IPS DF 6.9 (cell line): ENCODE data around the gene PLOD3.

ENCODE experiments used
- DNase-seq: peaks from one replicate; pipeline ENCODE4 v3.0.0-alpha.2; 2013; ENCODE audit warnings: low read depth, low spot score
- H3K27ac ChIP-seq: one replicate; pipeline ENCODE4 v1.5.1; 2013; ENCODE audit warnings: low read length, control low read depth
- H3K27me3 ChIP-seq: 2 replicates; pipeline ENCODE4 v1.6.1; 2013; ENCODE audit warnings: mild to moderate bottlenecking, low read length; ENCODE audit not compliant: control insufficient read depth, insufficient read depth
- H3K36me3 ChIP-seq: 2 replicates; pipeline ENCODE4 v1.6.1; 2013; ENCODE audit warnings: low read length; ENCODE audit not compliant: control insufficient read depth, insufficient read depth
- H3K4me1 ChIP-seq: 2 replicates; pipeline ENCODE4 v1.6.1; 2013; ENCODE audit warnings: low read length; ENCODE audit not compliant: control insufficient read depth, insufficient read depth
- H3K4me3 ChIP-seq: 2 replicates; pipeline ENCODE4 v1.5.1; 2013; ENCODE audit warnings: mild to moderate bottlenecking, low read length
- H3K9me3 ChIP-seq: 2 replicates; pipeline ENCODE4 v1.6.1; 2013; ENCODE audit warnings: low read length, inconsistent platforms; ENCODE audit not compliant: control insufficient read depth, insufficient read depth
- WGBS: extraction: QIAGEN DNeasy Blood & Tissue Kit; methylation state at CpG from one replicate; pipeline ENCODE4 v1.1.7; 2013; ENCODE audit warnings: mixed read lengths, missing lambda C conversion rate; ENCODE audit not compliant: insufficient read length, insufficient coverage; 5-methylcytosine and 5-hydroxymethylcytosine counted together

The PLOD3 gene

GRCh38 chr7:101179713-101180112 is 37.7 kb downstream of the PLOD3 start:
- Histone ChIP-seq H3K4me3 (peak overlapping the region; percentile 62; the same call in 1 of the 2 replicates), H3K27ac (no peak overlapping the region), H3K36me3 (peaks cover 3% of the 10 kb centered on the region; the same call in 1 of the 2 replicates), H3K9me3 (no peaks in the 10 kb centered on the region), H3K4me1 (peaks cover 3% of the 10 kb centered on the region; the same call in 1 of the 2 replicates), H3K27me3 (peaks cover 18% of the 10 kb centered on the region)
- DNase-seq, result no peak
- no CpG with 5 or more reads among the region's 27 CpGs for WGBS

GRCh38 chr7:101179117-101179516 is 38.3 kb downstream of the PLOD3 start:
- no CpG with 5 or more reads among the region's 20 CpGs for WGBS
- Histone ChIP-seq H3K4me3 (peak overlapping the region; percentile 62; the same call in 1 of the 2 replicates), H3K27me3 (peaks cover 18% of the 10 kb centered on the region), H3K4me1 (peaks cover 3% of the 10 kb centered on the region; the same call in 1 of the 2 replicates), H3K36me3 (peaks cover 3% of the 10 kb centered on the region; the same call in 1 of the 2 replicates), H3K27ac (no peak overlapping the region), H3K9me3 (no peaks in the 10 kb centered on the region)
- DNase-seq, result no peak

GRCh38 chr7:101177644-101178043 is 39.7 kb downstream of the PLOD3 start:
- no CpG with 5 or more reads among the region's 2 CpGs for WGBS
- H3K27ac ChIP-seq, result no peak overlapping the region
- no peaks in the 10 kb centered on the region for H3K9me3 ChIP-seq
- H3K27me3 ChIP-seq, result peaks cover 29% of the 10 kb centered on the region
- H3K4me3 ChIP-seq, result no peak overlapping the region
- H3K36me3 ChIP-seq, result peaks cover 3% of the 10 kb centered on the region; the same call in 1 of the 2 replicates
- DNase-seq, result no peak
- H3K4me1 ChIP-seq, result peaks cover 7% of the 10 kb centered on the region

- no peak for DNase-seq
- Histone ChIP-seq H3K36me3 (peaks cover 3% of the 10 kb centered on the region; the same call in 1 of the 2 replicates), H3K4me1 (peaks cover 12% of the 10 kb centered on the region), H3K27ac (no peak overlapping the region), H3K4me3 (no peak overlapping the region), H3K9me3 (no peaks in the 10 kb centered on the region), H3K27me3 (peaks cover 47% of the 10 kb centered on the region)
- no CpG with 5 or more reads among the region's 3 CpGs for WGBS
Measured at GRCh38 chr7:101175664-101176063, 41.7 kb downstream of the PLOD3 start.

GRCh38 chr7:101174322-101174854 is 43.0 kb downstream of the PLOD3 start:
- Histone ChIP-seq H3K27ac (no peak overlapping the region), H3K9me3 (no peaks in the 10 kb centered on the region), H3K27me3 (peaks cover 54% of the 10 kb centered on the region), H3K36me3 (no peaks in the 10 kb centered on the region; the same call in 1 of the 2 replicates), H3K4me1 (peaks cover 17% of the 10 kb centered on the region), H3K4me3 (peak overlapping the region; percentile 42; the same call in 1 of the 2 replicates)
- no CpG with 5 or more reads among the region's 28 CpGs for WGBS
- DNase-seq, result no peak

- H3K27ac ChIP-seq, result no peak overlapping the region
- H3K4me3 ChIP-seq, result peak overlapping the region; percentile 42; the same call in 1 of the 2 replicates
- peaks cover 21% of the 10 kb centered on the region for H3K4me1 ChIP-seq
- no peak for DNase-seq
- peaks cover 58% of the 10 kb centered on the region for H3K27me3 ChIP-seq
- WGBS, result no CpG with 5 or more reads among the region's 16 CpGs
- no peaks in the 10 kb centered on the region; the same call in 1 of the 2 replicates for H3K36me3 ChIP-seq
- no peaks in the 10 kb centered on the region for H3K9me3 ChIP-seq
Measured at GRCh38 chr7:101173752-101174244, 43.6 kb downstream of the PLOD3 start.

- Histone ChIP-seq H3K4me1 (peaks cover 23% of the 10 kb centered on the region), H3K9me3 (no peaks in the 10 kb centered on the region), H3K27ac (no peak overlapping the region), H3K4me3 (peak overlapping the region; percentile 34; the same call in 1 of the 2 replicates), H3K27me3 (peaks cover 61% of the 10 kb centered on the region), H3K36me3 (no peaks in the 10 kb centered on the region; the same call in 1 of the 2 replicates)
- DNase-seq, result no peak
- WGBS, result no CpG with 5 or more reads among the region's 53 CpGs
Measured at GRCh38 chr7:101172854-101173751, 44.3 kb downstream of the PLOD3 start.

- no peaks in the 10 kb centered on the region; the same call in 1 of the 2 replicates for H3K36me3 ChIP-seq
- DNase-seq, result no peak
- H3K27ac ChIP-seq, result no peak overlapping the region
- peaks cover 56% of the 10 kb centered on the region for H3K27me3 ChIP-seq
- H3K4me3 ChIP-seq, result peak overlapping the region; percentile 34
- H3K9me3 ChIP-seq, result no peaks in the 10 kb centered on the region
- WGBS, result no CpG with 5 or more reads among the region's 79 CpGs
- H3K4me1 ChIP-seq, result peaks cover 27% of the 10 kb centered on the region
Measured at GRCh38 chr7:101172005-101172853, 45.2 kb downstream of the PLOD3 start.

GRCh38 chr7:101171442-101171837 is 45.9 kb downstream of the PLOD3 start:
- no peaks in the 10 kb centered on the region; the same call in 1 of the 2 replicates for H3K36me3 ChIP-seq
- H3K27me3 ChIP-seq, result peaks cover 56% of the 10 kb centered on the region
- no peak for DNase-seq
- WGBS, result no CpG with 5 or more reads among the region's 13 CpGs
- H3K4me1 ChIP-seq, result peaks cover 27% of the 10 kb centered on the region
- H3K9me3 ChIP-seq, result no peaks in the 10 kb centered on the region
- H3K4me3 ChIP-seq, result no peak overlapping the region; the same call in 1 of the 2 replicates
- no peak overlapping the region for H3K27ac ChIP-seq
